SK-N-MC (cell line): ENCODE data around the gene EMP1.

Source experiments
- DNase-seq: peaks from one replicate; pipeline ENCODE4 v3.0.0-alpha.2; 2011; ENCODE audit warnings: low read depth, low spot score
- H3K27ac ChIP-seq: fragments of 200-600 bp; sonication (generic); 2 replicates; pipeline ENCODE4 v1.5.1; 2016; ENCODE audit warnings: mixed run types
- H3K36me3 ChIP-seq: fragments of 200-600 bp; sonication (generic); 2 replicates; pipeline ENCODE4 v1.6.1; 2017; ENCODE audit warnings: antibody characterized with exemption, low read length, mixed read lengths; ENCODE audit not compliant: insufficient read depth
- H3K4me3 ChIP-seq: fragments of 200-600 bp; sonication (generic); 2 replicates; pipeline ENCODE4 v1.5.1; 2016
- H3K9ac ChIP-seq: fragments of 200-600 bp; sonication (generic); 2 replicates; pipeline ENCODE4 v1.8.0; 2017; ENCODE audit warnings: mixed run types, mixed read lengths; ENCODE audit not compliant: insufficient read length
- H3K9me3 ChIP-seq: fragments of 200-600 bp; sonication (generic); 2 replicates; pipeline ENCODE4 v1.6.1; 2017; ENCODE audit warnings: low read depth, mild to moderate bottlenecking, antibody characterized with exemption, low read length, moderate library complexity, mixed read lengths
- EZH2 ChIP-seq: fragments of 200-600 bp; sonication (generic); IDR thresholded peaks from one replicate; pipeline ENCODE4 v1.6.1; 2017; ENCODE audit warnings: antibody characterized with exemption
- FOXP2 ChIP-seq: optimal IDR thresholded peaks from 2 replicates; pipeline ENCODE3; 2011; ENCODE audit warnings: mild to moderate bottlenecking, moderate library complexity; ENCODE audit not compliant: insufficient read depth; ENCODE audit errors: extremely low read length, control extremely low read depth
- POLR2AphosphoS5 ChIP-seq: IDR thresholded peaks from 2 replicates; pipeline ENCODE4 v1.6.1; 2012; ENCODE audit warnings: mild to moderate bottlenecking, low read depth, low read length, borderline replicate concordance

EMP1 gene

GRCh38 chr12:13222076-13222475 is 25.6 kb downstream of the EMP1 start:
- no peak for TF ChIP-seq POLR2AphosphoS5
- H3K4me3 ChIP-seq, result no peak overlapping the region
- no peak for DNase-seq
- H3K36me3 ChIP-seq, result no peaks in the 10 kb centered on the region
- H3K9ac ChIP-seq, result no peak overlapping the region
- no peaks in the 10 kb centered on the region for H3K9me3 ChIP-seq
- H3K27ac ChIP-seq, result no peak overlapping the region

DNA sequence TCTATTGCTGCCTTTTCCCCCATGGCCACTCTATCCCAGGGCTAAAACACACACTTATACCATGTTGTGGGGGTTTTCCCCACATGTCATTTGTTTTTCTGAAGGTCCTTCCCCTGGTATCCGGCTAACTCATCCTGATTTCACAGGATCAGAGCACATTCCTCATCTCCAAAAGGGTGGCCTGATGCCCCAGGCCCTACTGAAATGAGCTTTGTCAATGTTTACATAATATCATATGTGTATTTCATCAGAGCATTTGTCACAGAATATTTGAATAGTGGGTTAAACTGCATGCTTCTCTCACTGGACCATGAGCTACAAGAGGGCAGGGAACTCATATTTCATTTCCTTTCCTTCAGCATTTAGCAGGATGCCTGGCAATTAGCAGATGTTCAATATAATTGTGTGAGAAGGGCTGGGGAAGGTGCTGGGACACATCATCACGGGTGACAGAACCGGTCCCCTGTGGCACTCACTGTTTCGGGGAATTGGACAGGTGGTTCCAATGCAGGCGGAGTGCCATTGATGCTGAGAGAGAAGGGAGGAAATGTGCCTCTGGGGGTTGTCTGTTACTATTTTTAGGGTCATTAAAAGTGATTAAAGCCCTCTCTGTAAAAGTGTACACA is 26.8 kb downstream of the EMP1 start:
- no peak for DNase-seq
- H3K4me3 ChIP-seq, result 0 out of 2 replicates have a peak overlapping the region, but pooled peaks have one; percentile 4
- H3K36me3 ChIP-seq, result no peaks in the 10 kb centered on the region
- no peaks in the 10 kb centered on the region for H3K9me3 ChIP-seq
- TF ChIP-seq FOXP2, result no peak
- no peak for TF ChIP-seq POLR2AphosphoS5
- no peak for TF ChIP-seq EZH2
- peak overlapping the region; percentile 11 for H3K9ac ChIP-seq
- no peak overlapping the region; the same call in 1 of the 2 replicates for H3K27ac ChIP-seq

- H3K9ac ChIP-seq, result peak overlapping the region; percentile 11
- no peak for TF ChIP-seq POLR2AphosphoS5
- no peak for TF ChIP-seq EZH2
- no peak for TF ChIP-seq FOXP2
- H3K27ac ChIP-seq, result no peak overlapping the region; the same call in 1 of the 2 replicates
- H3K36me3 ChIP-seq, result no peaks in the 10 kb centered on the region
- H3K4me3 ChIP-seq, result no peak overlapping the region
- no peaks in the 10 kb centered on the region for H3K9me3 ChIP-seq
- no peak for DNase-seq
These were observed 27.4 kb downstream of the EMP1 start for GRCh38 chr12:13223941-13224340.

DNA sequence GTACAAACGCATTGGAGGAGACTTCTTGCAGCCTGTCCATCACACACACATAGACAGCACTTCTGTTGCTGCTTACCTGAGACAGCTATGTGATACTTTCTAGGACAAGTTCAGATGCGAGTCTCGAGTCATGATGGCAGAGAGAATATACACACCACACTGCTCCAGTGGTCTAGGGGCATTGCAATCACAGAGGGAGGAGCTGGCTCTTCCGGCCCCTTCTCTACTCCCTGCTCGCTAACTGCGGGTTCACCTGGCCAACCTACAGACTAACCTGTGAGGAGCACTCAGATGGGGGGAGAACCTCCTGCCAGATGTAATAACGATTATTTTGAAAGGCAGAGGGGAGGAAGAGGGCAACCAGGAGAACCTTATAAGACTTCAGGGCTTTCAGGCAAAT is 30.7 kb downstream of the EMP1 start:
- Histone ChIP-seq H3K9me3 (no peaks in the 10 kb centered on the region), H3K36me3 (no peaks in the 10 kb centered on the region), H3K4me3 (no peak overlapping the region), H3K27ac (no peak overlapping the region), H3K9ac (no peak overlapping the region)
- DNase-seq, result no peak
- no peak for TF ChIP-seq EZH2
- no peak for TF ChIP-seq FOXP2
- no peak for TF ChIP-seq POLR2AphosphoS5

DNA sequence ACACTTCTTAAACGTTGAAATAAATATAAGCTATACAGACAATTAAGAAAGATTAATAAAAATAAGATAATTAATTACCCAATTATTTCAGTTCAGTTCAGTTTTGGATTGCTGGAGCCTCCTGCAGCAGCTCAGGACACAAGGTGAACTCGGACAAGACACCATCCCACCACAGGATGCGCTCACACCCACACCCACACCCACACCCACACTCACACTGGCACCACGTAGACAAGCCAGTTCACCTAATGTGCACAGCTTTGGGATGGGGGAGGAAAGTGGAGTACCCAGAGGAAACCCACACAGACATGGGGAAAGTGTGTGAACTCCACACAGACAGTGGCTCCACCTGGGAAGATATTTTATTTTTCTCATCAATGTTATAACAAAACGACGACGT is 32.1 kb downstream of the EMP1 start:
- no peak for DNase-seq
- TF ChIP-seq EZH2, result no peak
- TF ChIP-seq POLR2AphosphoS5, result no peak
- no peak for TF ChIP-seq FOXP2
- Histone ChIP-seq H3K9ac (no peak overlapping the region), H3K36me3 (no peaks in the 10 kb centered on the region), H3K27ac (no peak overlapping the region), H3K9me3 (no peaks in the 10 kb centered on the region), H3K4me3 (no peak overlapping the region)

- no peak overlapping the region for H3K9ac ChIP-seq
- TF ChIP-seq EZH2 (no peak), POLR2AphosphoS5 (no peak), FOXP2 (no peak)
- H3K9me3 ChIP-seq, result no peaks in the 10 kb centered on the region
- H3K4me3 ChIP-seq, result no peak overlapping the region
- no peak overlapping the region for H3K27ac ChIP-seq
- no peak for DNase-seq
- H3K36me3 ChIP-seq, result no peaks in the 10 kb centered on the region
These were observed 33.0 kb downstream of the EMP1 start for GRCh38 chr12:13229504-13229903.

DNA sequence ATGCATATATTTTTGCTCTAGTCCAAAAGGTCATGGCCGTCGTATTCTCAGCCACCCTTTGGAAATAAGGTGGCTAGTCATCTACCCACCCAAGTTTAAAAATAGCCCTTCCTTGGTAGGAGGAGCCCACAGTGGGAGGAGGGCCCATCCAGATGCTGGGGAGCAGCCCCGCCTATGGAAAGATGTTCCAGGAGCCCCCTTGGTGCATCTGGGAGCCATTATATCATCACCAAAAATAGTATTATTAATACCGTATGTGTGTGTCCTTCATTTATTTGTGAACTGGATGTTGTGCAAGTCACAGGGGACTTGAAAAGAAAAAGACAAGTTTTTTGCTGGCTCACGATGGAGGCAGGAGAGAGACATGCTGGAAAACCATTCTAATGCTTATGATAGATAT is 34.0 kb downstream of the EMP1 start:
- H3K36me3 ChIP-seq, result no peaks in the 10 kb centered on the region
- no peak overlapping the region for H3K9ac ChIP-seq
- TF ChIP-seq POLR2AphosphoS5, result no peak
- TF ChIP-seq EZH2, result no peak
- no peak for TF ChIP-seq FOXP2
- H3K27ac ChIP-seq, result no peak overlapping the region
- no peak for DNase-seq
- no peak overlapping the region for H3K4me3 ChIP-seq
- no peaks in the 10 kb centered on the region for H3K9me3 ChIP-seq

DNA sequence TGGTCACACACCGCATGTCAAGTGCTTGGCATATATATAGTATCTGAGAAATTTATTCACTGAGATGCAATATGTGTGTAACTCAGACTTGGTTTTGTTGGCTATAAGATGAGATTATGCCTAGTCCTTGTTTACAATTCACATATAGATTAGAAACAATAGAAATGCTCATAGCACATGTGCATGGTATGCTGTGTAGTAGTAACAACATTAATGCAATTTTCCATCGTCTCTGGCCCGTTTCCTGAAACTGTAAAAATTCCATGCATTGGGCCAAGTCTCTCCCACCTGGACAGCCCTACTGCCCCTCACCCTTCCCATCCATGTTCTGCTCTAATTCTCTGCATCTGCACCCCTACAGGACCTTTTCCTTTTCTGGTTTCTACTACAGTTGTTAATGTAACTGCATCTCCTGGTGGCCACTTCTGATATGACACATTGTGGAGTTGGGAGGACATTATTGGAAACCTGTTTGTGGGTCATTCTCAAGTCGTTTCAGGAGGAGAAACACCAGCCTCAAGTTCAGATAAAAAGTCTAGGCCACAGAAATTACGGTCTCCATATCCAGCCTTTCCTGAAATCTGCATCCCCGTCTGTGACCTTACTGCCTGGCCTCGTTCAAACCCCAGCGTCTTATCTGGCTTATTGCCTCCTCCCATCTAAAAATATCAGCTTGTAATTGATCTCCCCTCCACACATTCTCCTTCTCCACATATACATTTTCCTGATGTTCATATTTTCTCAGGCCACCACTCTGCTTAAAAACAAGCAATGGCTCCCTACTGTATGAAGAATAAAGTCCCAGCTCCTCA is 37.5 kb downstream of the EMP1 start:
- Histone ChIP-seq H3K36me3 (no peaks in the 10 kb centered on the region), H3K27ac (no peak overlapping the region), H3K9me3 (no peaks in the 10 kb centered on the region), H3K4me3 (no peak overlapping the region), H3K9ac (no peak overlapping the region)
- TF ChIP-seq FOXP2 (no peak), POLR2AphosphoS5 (no peak)
- peak; percentile 12 for DNase-seq

DNA sequence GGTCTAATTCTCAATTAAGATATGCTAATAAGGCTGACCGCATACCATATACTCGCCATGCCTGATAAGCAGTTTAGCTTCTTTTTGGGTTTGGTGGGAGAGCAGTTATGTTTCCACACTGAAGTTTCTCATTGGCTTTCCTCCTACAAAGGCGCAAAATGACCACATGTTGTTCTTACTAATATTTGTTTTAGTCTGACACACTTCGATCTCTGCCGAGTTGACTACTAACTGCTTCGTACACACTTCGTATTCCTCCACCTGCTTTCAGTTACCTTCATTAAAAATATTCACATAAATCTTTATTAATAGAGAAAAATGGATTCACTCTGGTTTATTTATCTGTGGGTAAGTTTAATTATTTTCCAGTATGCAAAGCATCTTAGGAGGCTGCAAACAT is 41.7 kb downstream of the EMP1 start:
- no peak for DNase-seq
- H3K4me3 ChIP-seq, result no peak overlapping the region

More for the DNA sequence above, 41.7 kb downstream of the EMP1 start:
- H3K9me3 ChIP-seq, result no peaks in the 10 kb centered on the region
- no peaks in the 10 kb centered on the region for H3K36me3 ChIP-seq
- TF ChIP-seq POLR2AphosphoS5 (no peak), EZH2 (no peak), FOXP2 (no peak)
- no peak overlapping the region for H3K27ac ChIP-seq
- H3K9ac ChIP-seq, result no peak overlapping the region
